ENCODE data around the gene DTNB.
"Not testable (repeated sequence)": the region's sequence is repeated elsewhere in the genome, so short reads cannot be mapped to it uniquely, and the experiment has no call there.

The DTNB gene

GRCh38 chr2:25682082-25682481 is 8.7 kb upstream of the DTNB start:
- DNase-seq (ENCODE audit: low read depth): no peak

GRCh38 chr2:25677877-25678276 is 4.5 kb upstream of the DTNB start:
- no peak for DNase-seq (ENCODE audit: low read depth)

GRCh38 chr2:25674077-25674362 is 643 bp upstream of the DTNB start:
- DNase-seq (ENCODE audit: low read depth): no peak

- DNase-seq (ENCODE audit: low read depth): no peak
Measured at GRCh38 chr2:25672494-25673299, 680 bp downstream of the DTNB start.

GRCh38 chr2:25671622-25672021 is 1.8 kb downstream of the DTNB start:
- no peak for DNase-seq (ENCODE audit: low read depth)

- DNase-seq (ENCODE audit: low read depth): no peak
Measured at GRCh38 chr2:25669520-25669919, 3.9 kb downstream of the DTNB start.

GRCh38 chr2:25666218-25666617 is 7.2 kb downstream of the DTNB start:
- no peak for DNase-seq (ENCODE audit: low read depth)

GRCh38 chr2:25665429-25665828 is 7.9 kb downstream of the DTNB start:
- not testable (repeated sequence) for DNase-seq (ENCODE audit: low read depth)

GRCh38 chr2:25664965-25665307 is 8.4 kb downstream of the DTNB start:
- DNase-seq (ENCODE audit: low read depth): no peak

- no peak for DNase-seq (ENCODE audit: low read depth)
Measured at GRCh38 chr2:25664183-25664964, 9.0 kb downstream of the DTNB start.

- no peak for DNase-seq (ENCODE audit: low read depth)
Measured at GRCh38 chr2:25655316-25655715, 18.1 kb downstream of the DTNB start.

- no peak for DNase-seq (ENCODE audit: low read depth)
Measured at GRCh38 chr2:25654801-25655200, 18.6 kb downstream of the DTNB start.

- DNase-seq (ENCODE audit: low read depth): no peak
Measured at GRCh38 chr2:25651782-25652455, 21.5 kb downstream of the DTNB start.

- DNase-seq (ENCODE audit: low read depth): no peak
Measured at GRCh38 chr2:25651066-25651465, 22.3 kb downstream of the DTNB start.

GRCh38 chr2:25650256-25650655 is 23.1 kb downstream of the DTNB start:
- DNase-seq (ENCODE audit: low read depth): no peak

- DNase-seq (ENCODE audit: low read depth): no peak
Measured at GRCh38 chr2:25649786-25650185, 23.6 kb downstream of the DTNB start.

- no peak for DNase-seq (ENCODE audit: low read depth)
Measured at GRCh38 chr2:25642298-25642697, 31.1 kb downstream of the DTNB start.

- DNase-seq (ENCODE audit: low read depth): no peak
Measured at GRCh38 chr2:25639696-25640095, 33.7 kb downstream of the DTNB start.

GRCh38 chr2:25639131-25639530 is 34.2 kb downstream of the DTNB start:
- DNase-seq (ENCODE audit: low read depth): no peak

- no peak for DNase-seq (ENCODE audit: low read depth)
Measured at GRCh38 chr2:25635797-25636196, 37.6 kb downstream of the DTNB start.

- DNase-seq (ENCODE audit: low read depth): not testable (repeated sequence)
Measured at GRCh38 chr2:25633801-25634200, 39.6 kb downstream of the DTNB start.

- no peak for DNase-seq (ENCODE audit: low read depth)
Measured at GRCh38 chr2:25632396-25632795, 41.0 kb downstream of the DTNB start.

GRCh38 chr2:25624635-25625034 is 48.7 kb downstream of the DTNB start:
- no peak for DNase-seq (ENCODE audit: low read depth)
